GM12878 (cell line): Measurements from ENCODE around the gene MCUB. TPM values are rescaled to one million over a fixed set of nuclear protein-coding genes. Genes with fewer than 3 reads are reported as not detected.

Experiments used
- CHD2 ChIP-seq: IDR thresholded peaks from 2 replicates; pipeline ENCODE4 v1.6.1; 2011; ENCODE audit warnings: low read depth, low read length, improper control_type of control experiment, borderline replicate concordance
- CUX1 ChIP-seq: IDR thresholded peaks from 2 replicates; pipeline ENCODE4 v1.6.1; 2012; ENCODE audit warnings: improper control_type of control experiment, low read depth, low read length; ENCODE audit not compliant: insufficient replicate concordance
- HCFC1 ChIP-seq: fragments of 150-350 bp; IDR thresholded peaks from 2 replicates; pipeline ENCODE4 v1.6.1; 2014; ENCODE audit warnings: low read length
- HDAC6 ChIP-seq: fragments of 200-600 bp; sonication (generic); IDR thresholded peaks from one replicate; pipeline ENCODE4 v1.8.0; 2017; ENCODE audit warnings: antibody characterized with exemption; ENCODE audit not compliant: unreplicated experiment
- HDGF ChIP-seq: fragments of 450-650 bp; IDR thresholded peaks from 2 replicates; pipeline ENCODE4 v1.6.1; 2016; ENCODE audit warnings: antibody characterized with exemption
- JUND ChIP-seq: IDR thresholded peaks from 2 replicates; pipeline ENCODE4 v1.6.1; 2012; ENCODE audit warnings: low read depth, mild to moderate bottlenecking, low read length, improper control_type of control experiment, moderate library complexity
- KLF5 ChIP-seq: fragments of 450-650 bp; IDR thresholded peaks from 2 replicates; pipeline ENCODE4 v1.6.1; 2014; ENCODE audit warnings: mild to moderate bottlenecking; ENCODE audit not compliant: partially characterized antibody
- MEF2A ChIP-seq: IDR thresholded peaks from 2 replicates; pipeline ENCODE4 v1.6.1; 2011; ENCODE audit warnings: low read depth, mild to moderate bottlenecking, low read length, moderate library complexity; ENCODE audit not compliant: insufficient read depth
- MYC ChIP-seq: IDR thresholded peaks from 2 replicates; pipeline ENCODE4 v1.6.1; 2011; ENCODE audit warnings: mild to moderate bottlenecking, low read length, moderate library complexity, inconsistent platforms; ENCODE audit not compliant: insufficient read depth, insufficient replicate concordance, insufficient read length, severe bottlenecking
- POU2F2 ChIP-seq: IDR thresholded peaks from 3 replicates; pipeline ENCODE4 v1.6.1; 2011; ENCODE audit warnings: low read depth, mild to moderate bottlenecking, low read length, borderline replicate concordance
- RAD21 ChIP-seq: IDR thresholded peaks from 2 replicates; pipeline ENCODE4 v1.6.1; 2011; ENCODE audit warnings: mild to moderate bottlenecking, low read depth, low read length, moderate library complexity; ENCODE audit not compliant: insufficient read depth
- SMARCA5 ChIP-seq: fragments of 450-650 bp; IDR thresholded peaks from 2 replicates; pipeline ENCODE4 v1.6.1; 2017; ENCODE audit warnings: mild to moderate bottlenecking
- SMC3 ChIP-seq: IDR thresholded peaks from 2 replicates; pipeline ENCODE4 v1.6.1; 2011; ENCODE audit warnings: low read length, improper control_type of control experiment, borderline replicate concordance
- SREBF2 ChIP-seq: IDR thresholded peaks from 2 replicates; pipeline ENCODE4 v1.6.1; 2012; ENCODE audit warnings: mild to moderate bottlenecking, low read length
- STAT1 ChIP-seq: fragments of 450-650 bp; conservative IDR thresholded peaks from 2 replicates; pipeline ENCODE4 v1.6.1; 2014; ENCODE audit warnings: antibody characterized with exemption, mild to moderate bottlenecking
- TAF1 ChIP-seq: IDR thresholded peaks from 2 replicates; pipeline ENCODE4 v1.6.1; 2011; ENCODE audit warnings: mild to moderate bottlenecking, low read depth, low read length, borderline replicate concordance
- TARDBP ChIP-seq: IDR thresholded peaks from 2 replicates; pipeline ENCODE4 v1.6.1; 2016; ENCODE audit warnings: borderline replicate concordance
- ZZZ3 ChIP-seq: IDR thresholded peaks from 2 replicates; pipeline ENCODE4 v1.6.1; 2011; ENCODE audit warnings: low read depth; ENCODE audit not compliant: control insufficient read depth, insufficient read length
- polyA plus RNA-seq, 11 experiments: library from polyadenylated mRNA; depleted of rRNA in 4 of 11; unstranded in 6 of 11; stranded (reverse) in 5 of 11; fragments of >200 nt; fragmentation: Nextera tagmentation in 4 of 11; fragmentation: Illumina TruSeq in 1 of 11; extraction: Ambion mirVana in 4 of 11; extraction: Trizol in 1 of 11; gene quantifications; 1 replicate in 1 of 11; 2 replicates in 10 of 11; pipeline versions ENCODE4 v1.2.1 to v1.2.3, GENCODE V29; 2011 to 2016; ENCODE audit warnings: inconsistent platforms in 2 of 11, missing spikeins in 2 of 11, low read depth in 1 of 11
- total RNA-seq, 4 experiments: library from RNA; depleted of rRNA in 3 of 4; stranded (reverse); fragments of >200 nt in 3 of 4; fragmentation: Illumina TruSeq in 1 of 4; extraction: Trizol in 1 of 4; gene quantifications; 2 replicates each; pipeline versions ENCODE4 v1.2.1 to v1.2.3, GENCODE V29; 2013 to 2021
- TF ChIP-seq, protein P1 (sequence below): fragments of 450-650 bp; IDR thresholded peaks from 2 replicates; pipeline ENCODE4 v1.6.1; 2014; ENCODE audit warnings: mild to moderate bottlenecking
- TF ChIP-seq, protein P2 (sequence below): fragments of 450-650 bp; IDR thresholded peaks from 2 replicates; pipeline ENCODE4 v1.6.1; 2017; ENCODE audit warnings: mild to moderate bottlenecking, moderate library complexity

Gene MCUB
- total and polyA plus RNA-seq, 10 of the 15 experiments (the other 5 are each of a cell fraction or from before 2014, with no cell fraction given) = 4.7 to 63.7 (median 39.4) TPM

DNA sequence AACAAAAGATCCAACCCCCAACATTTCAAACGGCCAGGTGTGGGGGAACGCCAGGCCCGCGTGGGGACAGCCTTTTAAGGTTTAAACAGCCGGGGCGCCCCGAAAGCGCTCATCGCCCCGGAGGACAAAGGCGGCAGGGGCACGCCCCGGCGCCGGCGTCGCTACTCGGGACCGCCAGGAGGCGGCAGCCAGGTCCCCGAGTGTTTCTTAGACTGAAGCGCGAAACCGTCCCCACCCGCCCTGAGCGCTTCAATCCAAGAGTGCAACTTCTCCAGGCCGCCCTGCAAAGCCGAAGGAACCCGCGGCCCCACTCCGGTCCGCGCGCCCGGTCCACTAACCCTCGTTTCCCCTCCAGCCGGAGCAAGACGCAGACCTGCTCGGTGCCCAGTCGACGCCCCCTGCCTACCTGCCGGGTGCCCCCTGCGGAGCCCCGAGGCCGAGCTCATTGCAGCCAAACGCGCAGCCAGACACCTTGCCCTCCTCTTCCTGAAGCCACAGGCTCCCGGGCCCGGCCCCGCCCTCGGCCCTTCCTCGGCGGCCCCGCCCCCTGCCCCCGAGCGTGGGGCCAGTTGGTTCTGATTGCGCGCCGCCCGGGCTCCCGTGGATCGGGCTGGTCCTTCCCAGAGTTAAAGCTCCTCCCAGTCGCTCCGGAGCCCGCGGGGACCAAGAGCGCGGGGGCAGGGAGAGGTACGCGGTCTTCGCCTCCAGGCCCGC is 143.1 kb downstream of the MCUB start, which contains the start of gene CASP6 (continued):
- TF ChIP-seq CUX1 (no peak), HDGF (0 out of 2 replicates have a peak, but pooled peaks have one; percentile 27), HCFC1 (no peak), SREBF2 (no peak), HDAC6 (no peak), KLF5 (no peak), TAF1 (0 out of 2 replicates have a peak, but pooled peaks have one; percentile 4), MYC (no peak), CHD2 (peak; percentile 29; the same call in 1 of the 2 replicates), SMC3 (peak; percentile 56; the same call in 1 of the 2 replicates), STAT1 (no peak), TARDBP (0 out of 2 replicates have a peak, but pooled peaks have one; percentile 4), MEF2A (no peak; the same call in 1 of the 2 replicates), POU2F2 (no peak), SMARCA5 (peak; percentile 57), JUND (no peak), RAD21 (peak; percentile 57), ZZZ3 (no peak)
- TF ChIP-seq, protein P1, sequence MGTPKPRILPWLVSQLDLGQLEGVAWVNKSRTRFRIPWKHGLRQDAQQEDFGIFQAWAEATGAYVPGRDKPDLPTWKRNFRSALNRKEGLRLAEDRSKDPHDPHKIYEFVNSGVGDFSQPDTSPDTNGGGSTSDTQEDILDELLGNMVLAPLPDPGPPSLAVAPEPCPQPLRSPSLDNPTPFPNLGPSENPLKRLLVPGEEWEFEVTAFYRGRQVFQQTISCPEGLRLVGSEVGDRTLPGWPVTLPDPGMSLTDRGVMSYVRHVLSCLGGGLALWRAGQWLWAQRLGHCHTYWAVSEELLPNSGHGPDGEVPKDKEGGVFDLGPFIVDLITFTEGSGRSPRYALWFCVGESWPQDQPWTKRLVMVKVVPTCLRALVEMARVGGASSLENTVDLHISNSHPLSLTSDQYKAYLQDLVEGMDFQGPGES = no peak
- TF ChIP-seq, protein P2, sequence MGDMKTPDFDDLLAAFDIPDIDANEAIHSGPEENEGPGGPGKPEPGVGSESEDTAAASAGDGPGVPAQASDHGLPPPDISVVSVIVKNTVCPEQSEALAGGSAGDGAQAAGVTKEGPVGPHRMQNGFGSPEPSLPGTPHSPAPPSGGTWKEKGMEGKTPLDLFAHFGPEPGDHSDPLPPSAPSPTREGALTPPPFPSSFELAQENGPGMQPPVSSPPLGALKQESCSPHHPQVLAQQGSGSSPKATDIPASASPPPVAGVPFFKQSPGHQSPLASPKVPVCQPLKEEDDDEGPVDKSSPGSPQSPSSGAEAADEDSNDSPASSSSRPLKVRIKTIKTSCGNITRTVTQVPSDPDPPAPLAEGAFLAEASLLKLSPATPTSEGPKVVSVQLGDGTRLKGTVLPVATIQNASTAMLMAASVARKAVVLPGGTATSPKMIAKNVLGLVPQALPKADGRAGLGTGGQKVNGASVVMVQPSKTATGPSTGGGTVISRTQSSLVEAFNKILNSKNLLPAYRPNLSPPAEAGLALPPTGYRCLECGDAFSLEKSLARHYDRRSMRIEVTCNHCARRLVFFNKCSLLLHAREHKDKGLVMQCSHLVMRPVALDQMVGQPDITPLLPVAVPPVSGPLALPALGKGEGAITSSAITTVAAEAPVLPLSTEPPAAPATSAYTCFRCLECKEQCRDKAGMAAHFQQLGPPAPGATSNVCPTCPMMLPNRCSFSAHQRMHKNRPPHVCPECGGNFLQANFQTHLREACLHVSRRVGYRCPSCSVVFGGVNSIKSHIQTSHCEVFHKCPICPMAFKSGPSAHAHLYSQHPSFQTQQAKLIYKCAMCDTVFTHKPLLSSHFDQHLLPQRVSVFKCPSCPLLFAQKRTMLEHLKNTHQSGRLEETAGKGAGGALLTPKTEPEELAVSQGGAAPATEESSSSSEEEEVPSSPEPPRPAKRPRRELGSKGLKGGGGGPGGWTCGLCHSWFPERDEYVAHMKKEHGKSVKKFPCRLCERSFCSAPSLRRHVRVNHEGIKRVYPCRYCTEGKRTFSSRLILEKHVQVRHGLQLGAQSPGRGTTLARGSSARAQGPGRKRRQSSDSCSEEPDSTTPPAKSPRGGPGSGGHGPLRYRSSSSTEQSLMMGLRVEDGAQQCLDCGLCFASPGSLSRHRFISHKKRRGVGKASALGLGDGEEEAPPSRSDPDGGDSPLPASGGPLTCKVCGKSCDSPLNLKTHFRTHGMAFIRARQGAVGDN = no peak
